HEK293 (cell line): Measurements from ENCODE around the gene DCAF7.
A peak's percentile ranks its signal among the peaks of the same experiment; 100 is the strongest.

ENCODE experiments used
- CTCF ChIA-PET: fragments of 350-600 bp; formaldehyde crosslinking; extraction: SDS; loops from one replicate; lab custom pipeline; 2021; ENCODE audit warnings: antibody characterized with exemption; lab: Yijun Ruan, JAX
- POLR2A ChIA-PET: fragments of 300-600 bp; formaldehyde crosslinking; extraction: SDS; loops from one replicate; lab custom pipeline; 2020; ENCODE audit warnings: antibody characterized with exemption, inconsistent platforms; lab: Yijun Ruan, JAX
- H3K27ac ChIP-seq: fragments of 200-500 bp; sonication (Bioruptor generic); 2 replicates; pipeline ENCODE4 v1.5.1; 2014; ENCODE audit warnings: low read depth, low read length, control low read depth, inconsistent platforms; ENCODE audit errors: extremely low read depth
- H3K36me3 ChIP-seq, 2 experiments: fragments of 200-500 bp in 1 of 2; sonication (Bioruptor generic) in 1 of 2; 1 replicate in 1 of 2; 2 replicates in 1 of 2; pipeline ENCODE4 v1.5.1; 2014 to 2017; ENCODE audit warnings: inconsistent platforms in 2 of 2, low read length in 2 of 2; ENCODE audit not compliant: control insufficient read depth in 2 of 2, insufficient read depth in 1 of 2
- H3K4me1 ChIP-seq: fragments of 200-500 bp; sonication (Bioruptor generic); 2 replicates; pipeline ENCODE4 v1.5.1; 2014; ENCODE audit warnings: mild to moderate bottlenecking, low read length, inconsistent platforms; ENCODE audit not compliant: control insufficient read depth, insufficient read depth
- H3K4me3 ChIP-seq: 2 replicates; pipeline ENCODE4 v1.5.1; 2011; ENCODE audit warnings: low read depth, mild to moderate bottlenecking, control low read depth, low read length, moderate library complexity
- H3K9me3 ChIP-seq: fragments of 200-500 bp; sonication (Bioruptor generic); 2 replicates; pipeline ENCODE4 v1.5.1; 2014; ENCODE audit warnings: low read depth, low read length, inconsistent platforms; ENCODE audit not compliant: control insufficient read depth, insufficient read depth
- BCL11B ChIP-seq: fragments of 450-650 bp; formaldehyde crosslinking; IDR thresholded peaks from 2 replicates; pipeline ENCODE4 v1.5.1; 2016; ENCODE audit warnings: low read depth, missing biosample characterization, missing genetic modification characterization
- GLIS1 ChIP-seq: fragments of 450-650 bp; formaldehyde crosslinking; IDR thresholded peaks from 2 replicates; pipeline ENCODE4 v1.5.1; 2016; ENCODE audit warnings: missing biosample characterization, missing genetic modification characterization
- INSM2 ChIP-seq: fragments of 450-650 bp; formaldehyde crosslinking; IDR thresholded peaks from 2 replicates; pipeline ENCODE4 v1.5.1; 2016; ENCODE audit warnings: missing biosample characterization, missing genetic modification characterization
- MZF1 ChIP-seq: fragments of 450-650 bp; formaldehyde crosslinking; IDR thresholded peaks from 2 replicates; pipeline ENCODE4 v1.5.1; 2017; ENCODE audit warnings: missing biosample characterization, missing genetic modification characterization, borderline replicate concordance
- PRDM1 ChIP-seq: fragments of 450-650 bp; formaldehyde crosslinking; IDR thresholded peaks from 2 replicates; pipeline ENCODE4; 2016; ENCODE audit warnings: missing biosample characterization, missing genetic modification characterization
- WT1 ChIP-seq: fragments of 450-650 bp; formaldehyde crosslinking; IDR thresholded peaks from 2 replicates; pipeline ENCODE4 v1.5.1; 2016; ENCODE audit warnings: missing biosample characterization, missing genetic modification characterization
- YY2 ChIP-seq: fragments of 450-650 bp; formaldehyde crosslinking; IDR thresholded peaks from 2 replicates; pipeline ENCODE4 v1.5.1; 2016; ENCODE audit warnings: missing biosample characterization, missing genetic modification characterization
- ZBTB20 ChIP-seq: fragments of 450-650 bp; formaldehyde crosslinking; IDR thresholded peaks from 2 replicates; pipeline ENCODE4 v1.5.1; 2016; ENCODE audit warnings: missing biosample characterization, missing genetic modification characterization
- ZBTB48 ChIP-seq: fragments of 450-650 bp; formaldehyde crosslinking; IDR thresholded peaks from 2 replicates; pipeline ENCODE4 v1.5.1; 2016; ENCODE audit warnings: missing biosample characterization, missing genetic modification characterization
- ZIC2 ChIP-seq: fragments of 450-650 bp; formaldehyde crosslinking; IDR thresholded peaks from 2 replicates; pipeline ENCODE4 v1.5.1; 2016; ENCODE audit warnings: missing biosample characterization, missing genetic modification characterization
- ZNF10 ChIP-seq: fragments of 450-650 bp; formaldehyde crosslinking; IDR thresholded peaks from 2 replicates; pipeline ENCODE4 v1.5.1; 2017; ENCODE audit warnings: missing biosample characterization, missing genetic modification characterization
- ZNF148 ChIP-seq: fragments of 450-650 bp; formaldehyde crosslinking; IDR thresholded peaks from 2 replicates; pipeline ENCODE4 v1.5.0; 2017; ENCODE audit warnings: missing biosample characterization, missing genetic modification characterization, borderline replicate concordance
- ZNF174 ChIP-seq: fragments of 450-650 bp; formaldehyde crosslinking; IDR thresholded peaks from 2 replicates; pipeline ENCODE4 v1.5.0; 2017; ENCODE audit warnings: missing biosample characterization, mild to moderate bottlenecking, missing genetic modification characterization
- ZNF280C ChIP-seq: fragments of 450-650 bp; formaldehyde crosslinking; IDR thresholded peaks from 2 replicates; pipeline ENCODE4 v1.5.1; 2016; ENCODE audit warnings: missing biosample characterization, missing genetic modification characterization
- ZNF449 ChIP-seq: fragments of 450-650 bp; formaldehyde crosslinking; IDR thresholded peaks from 2 replicates; pipeline ENCODE4 v1.5.1; 2017; ENCODE audit warnings: missing biosample characterization, mild to moderate bottlenecking, missing genetic modification characterization, moderate library complexity
- ZNF501 ChIP-seq: fragments of 450-650 bp; formaldehyde crosslinking; IDR thresholded peaks from 2 replicates; pipeline ENCODE4 v1.5.1; 2016; ENCODE audit warnings: missing biosample characterization, missing genetic modification characterization
- ZNF521 ChIP-seq: fragments of 450-650 bp; formaldehyde crosslinking; IDR thresholded peaks from 2 replicates; pipeline ENCODE4 v1.5.1; 2017; ENCODE audit warnings: missing biosample characterization, mild to moderate bottlenecking, missing genetic modification characterization
- ZNF558 ChIP-seq: fragments of 450-650 bp; formaldehyde crosslinking; IDR thresholded peaks from 2 replicates; pipeline ENCODE4 v1.5.1; 2016; ENCODE audit warnings: missing biosample characterization, missing genetic modification characterization
- ZNF624 ChIP-seq: fragments of 450-650 bp; formaldehyde crosslinking; IDR thresholded peaks from 2 replicates; pipeline ENCODE4 v1.5.1; 2017; ENCODE audit warnings: missing biosample characterization, missing genetic modification characterization
- ZNF629 ChIP-seq: fragments of 450-650 bp; formaldehyde crosslinking; IDR thresholded peaks from 2 replicates; pipeline ENCODE4 v1.5.1; 2017; ENCODE audit warnings: missing biosample characterization, missing genetic modification characterization
- ZNF654 ChIP-seq: fragments of 450-650 bp; formaldehyde crosslinking; IDR thresholded peaks from 2 replicates; pipeline ENCODE4 v1.5.1; 2016; ENCODE audit warnings: low read depth, missing biosample characterization, missing genetic modification characterization
- ZNF701 ChIP-seq: fragments of 450-650 bp; formaldehyde crosslinking; IDR thresholded peaks from 2 replicates; pipeline ENCODE4 v1.5.1; 2016; ENCODE audit warnings: missing biosample characterization, missing genetic modification characterization
- ZNF777 ChIP-seq: fragments of 450-650 bp; formaldehyde crosslinking; IDR thresholded peaks from 2 replicates; pipeline ENCODE4 v1.5.1; 2017; ENCODE audit warnings: missing biosample characterization, missing genetic modification characterization, borderline replicate concordance
- ZNF785 ChIP-seq: fragments of 450-650 bp; formaldehyde crosslinking; IDR thresholded peaks from 2 replicates; pipeline ENCODE4 v1.5.1; 2016; ENCODE audit warnings: missing biosample characterization, missing genetic modification characterization

Gene DCAF7

GRCh38 chr17:63535640-63536039, 14.6 kb upstream of the DCAF7 start:
- Histone ChIP-seq H3K4me3 (no peak overlapping the region), H3K27ac (no peak overlapping the region), H3K36me3 (no peaks in the 10 kb centered on the region), H3K9me3 (no peaks in the 10 kb centered on the region), H3K4me1 (no peaks in the 10 kb centered on the region)
- ChIA-PET POLR2A (interaction anchor here (1.0 kb wide), 1 partner anchor 11 kb away, joined by 3 read pairs; no protein-coding TSS in a partner anchor), CTCF (no interaction called here)
- TF ChIP-seq INSM2 (tag by site-specific recombination), result no peak
- no peak for TF ChIP-seq ZNF174 (tag by site-specific recombination)
- no peak for TF ChIP-seq ZBTB20 (tag by site-specific recombination)
- TF ChIP-seq WT1 (tag by site-specific recombination), result no peak
- TF ChIP-seq ZNF629 (tag by site-specific recombination), result no peak
- TF ChIP-seq ZNF624 (tag by site-specific recombination), result no peak

GRCh38 chr17:63537001-63537400, 13.3 kb upstream of the DCAF7 start:
- Histone ChIP-seq H3K4me3 (no peak overlapping the region), H3K36me3 (no peaks in the 10 kb centered on the region), H3K4me1 (no peaks in the 10 kb centered on the region), H3K27ac (no peak overlapping the region), H3K9me3 (no peaks in the 10 kb centered on the region)
- no peak for TF ChIP-seq ZNF148 (tag by site-specific recombination)
- peak; percentile 70; the same call in 1 of the 2 replicates for TF ChIP-seq PRDM1 (tag by site-specific recombination)
- ChIA-PET POLR2A (interaction anchor here (1.8 kb wide), 1 partner anchor 13 kb away, joined by 4 read pairs; the partner anchor contains the start of gene DCAF7), CTCF (interaction anchor here (1.1 kb wide), 1 partner anchor 38 kb away, joined by 3 read pairs; no protein-coding TSS in a partner anchor)

- Histone ChIP-seq H3K9me3 (no peaks in the 10 kb centered on the region), H3K4me1 (no peaks in the 10 kb centered on the region), H3K36me3 (no peaks in the 10 kb centered on the region), H3K27ac (no peak overlapping the region), H3K4me3 (no peak overlapping the region)
- ChIA-PET CTCF (interaction anchor here (0.6 kb wide), 1 partner anchor 160 kb away, joined by 4 read pairs; no protein-coding TSS in a partner anchor), POLR2A (no interaction called here)
- TF ChIP-seq ZNF280C (tag by site-specific recombination), result no peak
- no peak for TF ChIP-seq ZIC2
- TF ChIP-seq ZBTB48 (tag by site-specific recombination), result no peak
- no peak for TF ChIP-seq GLIS1 (tag by site-specific recombination)
- TF ChIP-seq ZNF654 (tag by site-specific recombination), result no peak
- no peak for TF ChIP-seq ZNF558 (tag by site-specific recombination)
- TF ChIP-seq MZF1 (tag by site-specific recombination), result no peak
- no peak for TF ChIP-seq PRDM1 (tag by site-specific recombination)
- no peak for TF ChIP-seq ZNF785 (tag by site-specific recombination)
- TF ChIP-seq ZNF449 (tag by site-specific recombination), result no peak
- no peak for TF ChIP-seq YY2 (tag by site-specific recombination)
- no peak for TF ChIP-seq ZNF501
- TF ChIP-seq ZNF10 (tag by site-specific recombination), result no peak
- no peak for TF ChIP-seq ZNF777
- no peak for TF ChIP-seq BCL11B (tag by site-specific recombination)
- no peak for TF ChIP-seq ZNF701 (tag by site-specific recombination)
- TF ChIP-seq ZNF521 (tag by site-specific recombination), result no peak
Measured at GRCh38 chr17:63537991-63538692, 12.1 kb upstream of the DCAF7 start.
